Nephron progenitor cell (in vitro differentiated cells): ENCODE data around the gene ASB3.

Experiments
- DNase-seq: peaks from one replicate; pipeline ENCODE4 v3.0.0; 2021
- H3K27ac Mint-ChIP-seq: 2 replicates; pipeline ENCODE4 v1.8.0; 2021; ENCODE audit warnings: mild to moderate bottlenecking, moderate library complexity, mixed read lengths
- H3K27me3 Mint-ChIP-seq: 2 replicates; pipeline ENCODE4 v1.8.0; 2021; ENCODE audit warnings: mild to moderate bottlenecking, low read depth, mixed read lengths; ENCODE audit not compliant: poor library complexity
- H3K36me3 Mint-ChIP-seq: 2 replicates; pipeline ENCODE4 v1.8.0; 2021; ENCODE audit warnings: low read depth, mixed read lengths
- H3K4me1 Mint-ChIP-seq: 2 replicates; pipeline ENCODE4 v1.8.0; 2021; ENCODE audit warnings: mixed read lengths
- H3K4me3 Mint-ChIP-seq: 2 replicates; pipeline ENCODE4 v1.8.0; 2021; ENCODE audit warnings: mild to moderate bottlenecking, moderate library complexity, mixed read lengths
- H3K9me3 Mint-ChIP-seq: 2 replicates; pipeline ENCODE4 v1.8.0; 2021; ENCODE audit warnings: mild to moderate bottlenecking, moderate library complexity, mixed read lengths
- CTCF ChIP-seq: fragments of 200-600 bp; sonication (generic); IDR thresholded peaks from 2 replicates; pipeline ENCODE4 v1.5.0; 2021; ENCODE audit warnings: antibody characterized with exemption

Gene ASB3

DNA sequence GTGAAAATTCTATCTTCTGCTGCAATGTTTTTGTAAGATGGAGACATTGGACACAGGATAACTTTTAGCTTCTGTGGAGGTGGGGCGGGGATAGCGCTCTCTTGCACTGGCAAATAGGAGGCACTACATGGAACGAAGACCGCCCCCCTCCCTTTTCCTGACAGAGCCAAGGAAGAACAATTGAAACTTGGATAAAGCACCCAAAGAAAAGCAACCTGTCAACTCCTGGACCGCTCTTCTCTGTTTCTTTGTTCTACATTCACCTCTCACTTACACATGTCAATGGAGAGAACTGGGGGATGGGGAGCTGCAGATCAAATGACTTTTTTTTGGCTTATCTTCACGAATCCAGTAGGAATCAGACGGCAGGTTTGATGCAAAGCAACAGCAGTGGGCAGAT lies 145.5 kb downstream of the ASB3 start:
- Mint-ChIP-seq H3K36me3 (no peaks in the 10 kb centered on the region), H3K4me3 (no peak overlapping the region), H3K9me3 (peaks cover 4% of the 10 kb centered on the region), H3K4me1 (no peaks in the 10 kb centered on the region), H3K27me3 (no peaks in the 10 kb centered on the region), H3K27ac (no peak overlapping the region)
- no peak for TF ChIP-seq CTCF
- no peak for DNase-seq

GRCh38 chr2:53640466-53640865 lies 146.3 kb downstream of the ASB3 start:
- Mint-ChIP-seq H3K27me3 (peaks cover 2% of the 10 kb centered on the region), H3K36me3 (no peaks in the 10 kb centered on the region), H3K4me3 (no peak overlapping the region), H3K4me1 (no peaks in the 10 kb centered on the region), H3K27ac (no peak overlapping the region), H3K9me3 (peaks cover 4% of the 10 kb centered on the region)
- no peak for DNase-seq
- TF ChIP-seq CTCF: no peak

DNA sequence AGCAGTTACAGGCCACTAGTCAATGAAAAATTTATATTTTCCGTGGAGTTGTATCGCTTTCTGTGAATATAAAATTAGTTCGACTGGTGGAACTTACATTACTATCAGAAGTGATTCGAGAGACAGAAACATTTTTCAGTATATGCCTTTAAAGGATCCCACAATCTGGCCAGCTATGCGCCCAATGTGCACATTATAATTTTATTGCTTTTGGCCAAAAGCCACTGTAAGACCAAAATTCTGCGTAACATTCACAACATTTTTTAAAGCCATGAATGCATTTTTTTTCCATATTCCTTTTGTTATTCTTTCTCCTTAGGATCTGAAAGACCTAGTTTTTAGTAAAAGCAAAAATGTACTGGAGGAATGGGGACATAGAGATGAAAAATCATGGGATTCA lies 150.2 kb downstream of the ASB3 start:
- Mint-ChIP-seq H3K36me3 (no peaks in the 10 kb centered on the region), H3K27me3 (peaks cover 4% of the 10 kb centered on the region), H3K4me3 (no peak overlapping the region), H3K9me3 (peaks cover 4% of the 10 kb centered on the region), H3K27ac (no peak overlapping the region), H3K4me1 (no peaks in the 10 kb centered on the region)
- DNase-seq: no peak
- no peak for TF ChIP-seq CTCF

DNA sequence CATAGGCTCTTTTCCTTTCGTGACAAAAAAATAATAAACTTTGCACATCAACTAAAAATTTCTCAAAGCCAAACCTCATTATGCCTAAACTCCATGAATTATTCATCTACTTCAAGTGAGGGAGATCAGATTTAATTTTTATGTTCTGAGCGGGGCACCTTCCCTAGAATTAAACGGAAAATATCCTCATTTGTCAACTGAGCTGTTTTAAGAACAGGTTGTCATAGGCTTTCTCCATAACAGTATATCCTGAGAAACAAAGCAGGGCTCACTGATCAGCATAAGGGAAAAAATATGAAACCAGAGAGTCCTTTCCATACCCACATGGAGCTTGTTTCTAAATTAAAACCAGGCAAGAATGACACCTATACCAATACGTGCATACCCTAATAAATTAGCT lies 150.6 kb downstream of the ASB3 start:
- H3K27ac Mint-ChIP-seq: no peak overlapping the region
- TF ChIP-seq CTCF: no peak
- peaks cover 4% of the 10 kb centered on the region for H3K27me3 Mint-ChIP-seq
- H3K9me3 Mint-ChIP-seq: peaks cover 4% of the 10 kb centered on the region
- H3K36me3 Mint-ChIP-seq: no peaks in the 10 kb centered on the region
- H3K4me3 Mint-ChIP-seq: no peak overlapping the region
- DNase-seq: no peak
- H3K4me1 Mint-ChIP-seq: no peaks in the 10 kb centered on the region

DNA sequence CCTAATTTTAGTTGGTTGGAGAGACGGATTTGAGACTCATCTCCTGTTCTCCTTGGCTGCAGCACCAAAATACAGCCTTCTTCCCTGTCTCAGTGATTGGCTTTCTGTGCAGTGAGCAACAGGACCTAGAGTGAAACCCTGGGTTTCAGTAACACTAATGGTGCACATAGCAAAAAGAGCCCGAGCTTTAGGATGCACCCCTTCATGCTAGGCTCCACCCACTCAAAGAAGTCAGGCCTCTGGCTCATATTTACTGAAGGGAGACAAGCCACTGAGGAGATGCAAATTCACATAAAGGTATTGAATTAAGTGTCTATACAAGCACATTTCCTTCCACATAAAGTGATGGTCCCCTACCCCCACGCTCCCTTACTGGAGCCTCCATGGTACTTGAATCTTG lies 151.1 kb downstream of the ASB3 start:
- Mint-ChIP-seq H3K27me3 (peaks cover 4% of the 10 kb centered on the region), H3K4me3 (no peak overlapping the region), H3K9me3 (peaks cover 4% of the 10 kb centered on the region), H3K36me3 (no peaks in the 10 kb centered on the region), H3K4me1 (no peaks in the 10 kb centered on the region), H3K27ac (no peak overlapping the region)
- DNase-seq: no peak
- no peak for TF ChIP-seq CTCF

- Mint-ChIP-seq H3K4me1 (peaks cover 13% of the 10 kb centered on the region), H3K4me3 (no peak overlapping the region), H3K27me3 (peaks cover 6% of the 10 kb centered on the region), H3K9me3 (peaks cover under 1% of the 10 kb centered on the region), H3K36me3 (no peaks in the 10 kb centered on the region), H3K27ac (no peak overlapping the region)
- DNase-seq: no peak
- TF ChIP-seq CTCF: no peak
These were observed 153.3 kb downstream of the ASB3 start for GRCh38 chr2:53633441-53633840.
